SK-N-SH treated with all-trans-retinoic acid at 6 μM for 48 hours (cell line): ENCODE data around the gene BNC2.

ENCODE experiments used
- ATAC-seq: fragments of 200-7000 bp; cut with Tn5 transposase; 3 replicates; pipeline ENCODE4 v1.9.1; 2020; ENCODE audit warnings: mild to moderate bottlenecking, moderate library complexity
- ARNTL ChIP-seq: fragments of 450-650 bp; formaldehyde crosslinking; IDR thresholded peaks from 2 replicates; pipeline ENCODE4 v1.5.0; 2020; ENCODE audit warnings: low read depth, mild to moderate bottlenecking, moderate library complexity, borderline replicate concordance
- BACH2 ChIP-seq: fragments of 250-450 bp; sonication (Bioruptor Pico); IDR thresholded peaks from 2 replicates; pipeline ENCODE4 v1.9.0; 2021; ENCODE audit warnings: mild to moderate bottlenecking, borderline replicate concordance
- CSDC2 ChIP-seq: fragments of 250-450 bp; sonication (Bioruptor Pico); IDR thresholded peaks from 2 replicates; pipeline ENCODE4 v1.5.0; 2020; ENCODE audit warnings: mild to moderate bottlenecking, moderate library complexity
- ESRRG ChIP-seq: fragments of 250-450 bp; sonication (Bioruptor Pico); IDR thresholded peaks from 2 replicates; pipeline ENCODE4 v1.6.1; 2021; ENCODE audit warnings: mild to moderate bottlenecking
- GLIS3 ChIP-seq: fragments of 250-450 bp; sonication (Bioruptor Pico); IDR thresholded peaks from 2 replicates; pipeline ENCODE4 v1.5.0; 2020; ENCODE audit warnings: mild to moderate bottlenecking, moderate library complexity
- ISL1 ChIP-seq: fragments of 250-450 bp; sonication (Bioruptor Pico); IDR thresholded peaks from 2 replicates; pipeline ENCODE4 v2.1.2; 2022; ENCODE audit warnings: mild to moderate bottlenecking, moderate library complexity
- OSR1 ChIP-seq: fragments of 250-450 bp; sonication (Bioruptor Pico); IDR thresholded peaks from 2 replicates; pipeline ENCODE4 v1.8.0; 2022; ENCODE audit warnings: moderate library complexity, mild to moderate bottlenecking, inconsistent platforms
- PPARA ChIP-seq: fragments of 250-450 bp; sonication (Bioruptor Pico); IDR thresholded peaks from 2 replicates; pipeline ENCODE4 v1.5.0; 2020; ENCODE audit warnings: mild to moderate bottlenecking, borderline replicate concordance
- RARB ChIP-seq: fragments of 250-450 bp; sonication (Bioruptor Pico); IDR thresholded peaks from 2 replicates; pipeline ENCODE4 v1.8.0; 2021; ENCODE audit warnings: mild to moderate bottlenecking, moderate library complexity
- SNAI2 ChIP-seq: fragments of 250-450 bp; sonication (Bioruptor Pico); IDR thresholded peaks from 2 replicates; pipeline ENCODE4 v1.5.0; 2020; ENCODE audit warnings: mild to moderate bottlenecking, moderate library complexity
- TCF4 ChIP-seq: fragments of 250-450 bp; sonication (Bioruptor Pico); IDR thresholded peaks from 2 replicates; pipeline ENCODE4 v1.8.0; 2021; ENCODE audit warnings: mild to moderate bottlenecking, moderate library complexity, borderline replicate concordance
- TOX ChIP-seq: fragments of 250-450 bp; sonication (Bioruptor Pico); IDR thresholded peaks from 2 replicates; pipeline ENCODE4 v1.8.0; 2021; ENCODE audit warnings: mild to moderate bottlenecking, moderate library complexity, borderline replicate concordance
- ZFP3 ChIP-seq: fragments of 250-450 bp; sonication (Bioruptor Pico); IDR thresholded peaks from 2 replicates; pipeline ENCODE4 v1.5.0; 2020; ENCODE audit warnings: mild to moderate bottlenecking, moderate library complexity
- ZFP30 ChIP-seq: fragments of 450-650 bp; formaldehyde crosslinking; IDR thresholded peaks from 2 replicates; pipeline ENCODE4 v1.5.0; 2022; ENCODE audit warnings: mild to moderate bottlenecking, moderate library complexity
- ZNF70 ChIP-seq: fragments of 450-650 bp; formaldehyde crosslinking; IDR thresholded peaks from 2 replicates; pipeline ENCODE4 v1.5.0; 2020; ENCODE audit warnings: mild to moderate bottlenecking, moderate library complexity
- ZNF8 ChIP-seq: fragments of 450-650 bp; formaldehyde crosslinking; IDR thresholded peaks from 2 replicates; pipeline ENCODE4 v1.5.0; 2020; ENCODE audit warnings: mild to moderate bottlenecking, moderate library complexity
- TF ChIP-seq, protein P1 (sequence below): fragments of 250-450 bp; sonication (Bioruptor Pico); IDR thresholded peaks from 2 replicates; pipeline ENCODE4 v1.5.1; 2021; ENCODE audit warnings: mild to moderate bottlenecking, moderate library complexity
- TF ChIP-seq, protein P2 (sequence below): fragments of 250-450 bp; sonication (Bioruptor Pico); IDR thresholded peaks from 2 replicates; pipeline ENCODE4 v1.8.0; 2020; ENCODE audit warnings: mild to moderate bottlenecking, moderate library complexity, borderline replicate concordance
- TF ChIP-seq, protein P3 (sequence below): fragments of 250-450 bp; sonication (Bioruptor Pico); IDR thresholded peaks from 2 replicates; pipeline ENCODE4 v1.5.0; 2020; ENCODE audit warnings: mild to moderate bottlenecking, moderate library complexity
- TF ChIP-seq, protein P4 (sequence below): fragments of 250-450 bp; sonication (Bioruptor Pico); IDR thresholded peaks from 2 replicates; pipeline ENCODE4 v1.5.1; 2020; ENCODE audit warnings: low read depth, mild to moderate bottlenecking, moderate library complexity
- TF ChIP-seq, protein P5 (sequence below): fragments of 250-450 bp; sonication (Bioruptor Pico); IDR thresholded peaks from 2 replicates; pipeline ENCODE4 v1.8.0; 2021; ENCODE audit warnings: low read depth, mild to moderate bottlenecking, moderate library complexity, borderline replicate concordance

Gene BNC2

DNA sequence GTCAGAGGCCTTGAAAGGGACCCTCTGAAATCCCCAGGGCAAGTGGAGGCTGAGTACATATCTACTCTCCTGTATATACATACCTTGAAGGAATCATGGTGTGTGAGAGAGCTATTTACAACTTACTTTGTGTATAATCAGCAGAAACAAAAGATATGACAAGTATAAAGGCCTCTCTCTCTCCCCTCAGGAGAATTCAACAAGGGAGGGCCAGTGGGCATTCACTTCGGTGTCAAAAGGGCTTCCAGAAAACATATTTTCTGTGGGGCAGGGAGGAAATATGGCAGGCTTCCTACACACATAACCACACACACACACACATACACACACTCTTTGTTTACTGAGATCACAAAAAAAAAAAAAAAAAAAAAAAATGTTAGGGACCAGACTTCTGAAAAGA is 181.7 kb downstream of the BNC2 start:
- TF ChIP-seq SNAI2 (CRISPR knock-in tag) (no peak), ESRRG (CRISPR knock-in tag) (no peak), OSR1 (no peak), TCF4 (no peak), ZNF70 (CRISPR knock-in tag) (no peak), BACH2 (CRISPR knock-in tag) (no peak)
- TF ChIP-seq, protein P1, sequence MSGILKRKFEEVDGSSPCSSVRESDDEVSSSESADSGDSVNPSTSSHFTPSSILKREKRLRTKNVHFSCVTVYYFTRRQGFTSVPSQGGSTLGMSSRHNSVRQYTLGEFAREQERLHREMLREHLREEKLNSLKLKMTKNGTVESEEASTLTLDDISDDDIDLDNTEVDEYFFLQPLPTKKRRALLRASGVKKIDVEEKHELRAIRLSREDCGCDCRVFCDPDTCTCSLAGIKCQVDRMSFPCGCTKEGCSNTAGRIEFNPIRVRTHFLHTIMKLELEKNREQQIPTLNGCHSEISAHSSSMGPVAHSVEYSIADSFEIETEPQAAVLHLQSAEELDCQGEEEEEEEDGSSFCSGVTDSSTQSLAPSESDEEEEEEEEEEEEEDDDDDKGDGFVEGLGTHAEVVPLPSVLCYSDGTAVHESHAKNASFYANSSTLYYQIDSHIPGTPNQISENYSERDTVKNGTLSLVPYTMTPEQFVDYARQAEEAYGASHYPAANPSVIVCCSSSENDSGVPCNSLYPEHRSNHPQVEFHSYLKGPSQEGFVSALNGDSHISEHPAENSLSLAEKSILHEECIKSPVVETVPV: no peak
- ATAC-seq: no peak; the same call in 2 of the 3 replicates

DNA sequence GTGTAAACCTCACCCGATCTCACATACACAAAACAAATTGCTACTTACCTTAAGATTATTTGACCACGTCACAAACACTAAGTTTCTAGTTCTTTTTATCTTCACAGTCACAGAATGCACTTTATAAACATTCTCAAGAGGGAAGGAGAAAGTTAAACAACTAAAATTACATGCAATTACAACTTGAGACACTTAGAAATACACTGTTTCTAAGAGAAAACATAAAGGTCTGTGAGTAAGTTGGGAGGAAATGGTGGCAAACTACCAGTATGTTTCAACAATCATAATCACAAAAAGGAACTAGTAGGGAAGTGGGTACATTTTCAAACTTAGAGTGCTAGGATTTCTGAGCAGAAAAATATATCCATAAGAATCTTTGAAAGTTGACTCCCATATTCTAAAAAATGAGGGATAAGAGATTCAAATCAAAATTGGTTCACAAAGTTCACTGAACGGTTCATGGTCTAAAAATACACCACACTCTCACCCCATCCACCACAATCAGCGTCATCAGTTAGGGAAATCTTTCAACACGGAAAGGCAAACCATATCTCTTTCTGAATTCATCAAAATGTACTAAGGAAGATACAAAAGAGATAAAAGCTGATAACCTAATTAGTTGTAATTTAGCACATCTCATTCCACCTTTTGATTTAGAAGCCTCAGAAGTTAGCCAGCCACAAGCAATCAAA is 182.6 kb downstream of the BNC2 start:
- TF ChIP-seq ISL1 (CRISPR knock-in tag): no peak
- TF ChIP-seq SNAI2 (CRISPR knock-in tag): no peak
- TF ChIP-seq, all 23 proteins: peak for 0
- ATAC-seq: no peak

DNA sequence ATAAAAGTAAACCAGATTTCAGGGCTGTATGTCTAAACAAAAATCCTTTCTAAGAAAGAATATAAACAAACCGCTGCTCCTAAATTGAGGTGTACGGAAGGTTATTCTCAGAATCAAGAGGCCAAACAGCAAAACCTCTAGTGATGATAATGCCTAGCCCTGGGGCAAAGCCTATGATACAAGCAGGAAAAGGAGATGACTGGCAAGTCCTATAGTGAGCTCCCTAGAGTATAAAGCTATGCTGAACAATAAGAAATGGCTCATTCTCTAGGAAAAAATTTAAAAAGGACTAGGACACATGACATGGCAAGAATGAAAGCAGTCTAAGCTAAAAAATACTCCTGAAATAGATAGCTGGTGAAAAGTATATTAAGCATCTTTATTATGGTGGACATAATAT is 187.1 kb downstream of the BNC2 start:
- ATAC-seq: no peak
- TF ChIP-seq CSDC2 (CRISPR knock-in tag) (no peak), ZNF70 (CRISPR knock-in tag) (no peak), RARB (CRISPR knock-in tag) (no peak), ZFP3 (CRISPR knock-in tag) (no peak), GLIS3 (CRISPR knock-in tag) (no peak), ESRRG (CRISPR knock-in tag) (no peak), ZNF8 (CRISPR knock-in tag) (no peak), TOX (CRISPR knock-in tag) (no peak), TCF4 (no peak), BACH2 (CRISPR knock-in tag) (no peak), ARNTL (CRISPR knock-in tag) (no peak), PPARA (CRISPR knock-in tag) (no peak), SNAI2 (CRISPR knock-in tag) (no peak), ISL1 (CRISPR knock-in tag) (no peak), ZFP30 (CRISPR knock-in tag) (no peak)
- TF ChIP-seq, protein P2, sequence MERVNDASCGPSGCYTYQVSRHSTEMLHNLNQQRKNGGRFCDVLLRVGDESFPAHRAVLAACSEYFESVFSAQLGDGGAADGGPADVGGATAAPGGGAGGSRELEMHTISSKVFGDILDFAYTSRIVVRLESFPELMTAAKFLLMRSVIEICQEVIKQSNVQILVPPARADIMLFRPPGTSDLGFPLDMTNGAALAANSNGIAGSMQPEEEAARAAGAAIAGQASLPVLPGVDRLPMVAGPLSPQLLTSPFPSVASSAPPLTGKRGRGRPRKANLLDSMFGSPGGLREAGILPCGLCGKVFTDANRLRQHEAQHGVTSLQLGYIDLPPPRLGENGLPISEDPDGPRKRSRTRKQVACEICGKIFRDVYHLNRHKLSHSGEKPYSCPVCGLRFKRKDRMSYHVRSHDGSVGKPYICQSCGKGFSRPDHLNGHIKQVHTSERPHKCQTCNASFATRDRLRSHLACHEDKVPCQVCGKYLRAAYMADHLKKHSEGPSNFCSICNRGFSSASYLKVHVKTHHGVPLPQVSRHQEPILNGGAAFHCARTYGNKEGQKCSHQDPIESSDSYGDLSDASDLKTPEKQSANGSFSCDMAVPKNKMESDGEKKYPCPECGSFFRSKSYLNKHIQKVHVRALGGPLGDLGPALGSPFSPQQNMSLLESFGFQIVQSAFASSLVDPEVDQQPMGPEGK: no peak
- TF ChIP-seq, protein P3, sequence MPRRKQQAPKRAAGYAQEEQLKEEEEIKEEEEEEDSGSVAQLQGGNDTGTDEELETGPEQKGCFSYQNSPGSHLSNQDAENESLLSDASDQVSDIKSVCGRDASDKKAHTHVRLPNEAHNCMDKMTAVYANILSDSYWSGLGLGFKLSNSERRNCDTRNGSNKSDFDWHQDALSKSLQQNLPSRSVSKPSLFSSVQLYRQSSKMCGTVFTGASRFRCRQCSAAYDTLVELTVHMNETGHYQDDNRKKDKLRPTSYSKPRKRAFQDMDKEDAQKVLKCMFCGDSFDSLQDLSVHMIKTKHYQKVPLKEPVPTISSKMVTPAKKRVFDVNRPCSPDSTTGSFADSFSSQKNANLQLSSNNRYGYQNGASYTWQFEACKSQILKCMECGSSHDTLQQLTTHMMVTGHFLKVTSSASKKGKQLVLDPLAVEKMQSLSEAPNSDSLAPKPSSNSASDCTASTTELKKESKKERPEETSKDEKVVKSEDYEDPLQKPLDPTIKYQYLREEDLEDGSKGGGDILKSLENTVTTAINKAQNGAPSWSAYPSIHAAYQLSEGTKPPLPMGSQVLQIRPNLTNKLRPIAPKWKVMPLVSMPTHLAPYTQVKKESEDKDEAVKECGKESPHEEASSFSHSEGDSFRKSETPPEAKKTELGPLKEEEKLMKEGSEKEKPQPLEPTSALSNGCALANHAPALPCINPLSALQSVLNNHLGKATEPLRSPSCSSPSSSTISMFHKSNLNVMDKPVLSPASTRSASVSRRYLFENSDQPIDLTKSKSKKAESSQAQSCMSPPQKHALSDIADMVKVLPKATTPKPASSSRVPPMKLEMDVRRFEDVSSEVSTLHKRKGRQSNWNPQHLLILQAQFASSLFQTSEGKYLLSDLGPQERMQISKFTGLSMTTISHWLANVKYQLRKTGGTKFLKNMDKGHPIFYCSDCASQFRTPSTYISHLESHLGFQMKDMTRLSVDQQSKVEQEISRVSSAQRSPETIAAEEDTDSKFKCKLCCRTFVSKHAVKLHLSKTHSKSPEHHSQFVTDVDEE (CRISPR knock-in tag): no peak
- TF ChIP-seq, protein P4, sequence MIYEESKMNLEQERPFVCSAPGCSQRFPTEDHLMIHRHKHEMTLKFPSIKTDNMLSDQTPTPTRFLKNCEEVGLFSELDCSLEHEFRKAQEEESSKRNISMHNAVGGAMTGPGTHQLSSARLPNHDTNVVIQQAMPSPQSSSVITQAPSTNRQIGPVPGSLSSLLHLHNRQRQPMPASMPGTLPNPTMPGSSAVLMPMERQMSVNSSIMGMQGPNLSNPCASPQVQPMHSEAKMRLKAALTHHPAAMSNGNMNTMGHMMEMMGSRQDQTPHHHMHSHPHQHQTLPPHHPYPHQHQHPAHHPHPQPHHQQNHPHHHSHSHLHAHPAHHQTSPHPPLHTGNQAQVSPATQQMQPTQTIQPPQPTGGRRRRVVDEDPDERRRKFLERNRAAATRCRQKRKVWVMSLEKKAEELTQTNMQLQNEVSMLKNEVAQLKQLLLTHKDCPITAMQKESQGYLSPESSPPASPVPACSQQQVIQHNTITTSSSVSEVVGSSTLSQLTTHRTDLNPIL (CRISPR knock-in tag): no peak
- TF ChIP-seq, protein P5, sequence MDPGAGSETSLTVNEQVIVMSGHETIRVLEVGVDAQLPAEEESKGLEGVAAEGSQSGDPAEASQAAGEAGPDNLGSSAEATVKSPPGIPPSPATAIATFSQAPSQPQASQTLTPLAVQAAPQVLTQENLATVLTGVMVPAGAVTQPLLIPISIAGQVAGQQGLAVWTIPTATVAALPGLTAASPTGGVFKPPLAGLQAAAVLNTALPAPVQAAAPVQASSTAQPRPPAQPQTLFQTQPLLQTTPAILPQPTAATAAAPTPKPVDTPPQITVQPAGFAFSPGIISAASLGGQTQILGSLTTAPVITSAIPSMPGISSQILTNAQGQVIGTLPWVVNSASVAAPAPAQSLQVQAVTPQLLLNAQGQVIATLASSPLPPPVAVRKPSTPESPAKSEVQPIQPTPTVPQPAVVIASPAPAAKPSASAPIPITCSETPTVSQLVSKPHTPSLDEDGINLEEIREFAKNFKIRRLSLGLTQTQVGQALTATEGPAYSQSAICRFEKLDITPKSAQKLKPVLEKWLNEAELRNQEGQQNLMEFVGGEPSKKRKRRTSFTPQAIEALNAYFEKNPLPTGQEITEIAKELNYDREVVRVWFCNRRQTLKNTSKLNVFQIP (CRISPR knock-in tag): no peak
